Hindlimb muscle (tissue), 1 donor: Measurements from ENCODE around the gene INS. TPM values are rescaled to one million over a fixed set of nuclear protein-coding genes. Genes with fewer than 3 reads are reported as not detected.

ENCODE experiments used
- DNase-seq: peaks from one replicate; pipeline ENCODE4 v3.0.0-alpha.2; 2013
- polyA plus RNA-seq: library from polyadenylated mRNA; unstranded; fragments of 120-200 nt; gene quantifications from one replicate; pipeline ENCODE4 v1.2.1, GENCODE V29; 2013; ENCODE audit not compliant: insufficient read length

Gene INS
- polyA plus RNA-seq, 1 donor = not detected

GRCh38 chr11:2113776-2114175, 47.2 kb downstream of the INS start:
- no peak for DNase-seq

GRCh38 chr11:2110521-2110920, 50.5 kb downstream of the INS start:
- DNase-seq = no peak

Other genes starting within 250 kb of the INS start
- gene TNNT3, start 241.5 kb downstream of the INS start, polyA plus RNA-seq = 8,959 TPM
- gene MRPL23, start 213.9 kb downstream of the INS start, polyA plus RNA-seq = 86.9 TPM
- 14,324 TPM for gene H19, start 163.4 kb downstream of the INS start, polyA plus RNA-seq
- 5,095 TPM for gene IGF2, start 21.8 kb downstream of the INS start, polyA plus RNA-seq
- 0.66 TPM for gene TH, start 10.6 kb upstream of the INS start, polyA plus RNA-seq
- 0.17 TPM for gene ASCL2, start 109.4 kb upstream of the INS start, polyA plus RNA-seq
- 5.0 TPM for gene C11orf21, start 140.7 kb upstream of the INS start, polyA plus RNA-seq
- gene TSPAN32, start 140.8 kb upstream of the INS start, polyA plus RNA-seq = 5.3 TPM
- gene CD81, start 216.1 kb upstream of the INS start, polyA plus RNA-seq = 488 TPM
- gene TSSC4, start 239.5 kb upstream of the INS start, polyA plus RNA-seq = 28.6 TPM